SKM-1 treated with dmso at 0.1 percent for 144 hours (cell line): ENCODE measurements around the gene GTF2A2.
A peak's percentile ranks its signal among the peaks of the same experiment; 100 is the strongest.
"Not testable (repeated sequence)": the region's sequence is repeated elsewhere in the genome, so short reads cannot be mapped to it uniquely, and the experiment has no call there.

Experiments used
- DNase-seq: peaks from one replicate; lab custom pipeline; 2025; ENCODE audit not compliant: unreplicated experiment; lab: John Stamatoyannopoulos, UW

The GTF2A2 gene

DNA sequence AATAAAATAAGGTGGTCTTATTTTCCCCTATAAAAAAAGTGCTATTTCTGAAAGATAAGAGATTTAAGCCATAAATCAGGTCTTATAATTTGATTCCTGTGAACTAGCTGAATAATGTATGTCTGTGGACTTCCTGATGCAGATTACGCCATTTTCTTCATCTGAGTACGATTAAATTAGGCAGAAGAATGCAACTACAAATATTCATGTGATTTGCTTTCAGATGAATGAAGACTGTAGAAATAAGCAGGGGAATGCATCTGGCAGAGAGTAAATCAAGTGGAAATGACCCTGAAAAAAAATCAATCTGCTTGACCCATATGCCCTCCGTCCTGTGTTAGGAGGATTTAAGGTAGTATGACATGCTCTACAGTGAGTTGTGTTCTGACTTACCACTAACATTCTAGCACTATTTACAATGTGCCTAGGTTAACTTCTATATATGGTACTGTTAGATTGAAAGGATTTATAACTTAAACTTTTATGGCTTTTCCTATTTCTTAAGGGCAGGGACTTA is 17.1 kb upstream of the GTF2A2 start:
- no peak for DNase-seq

DNA sequence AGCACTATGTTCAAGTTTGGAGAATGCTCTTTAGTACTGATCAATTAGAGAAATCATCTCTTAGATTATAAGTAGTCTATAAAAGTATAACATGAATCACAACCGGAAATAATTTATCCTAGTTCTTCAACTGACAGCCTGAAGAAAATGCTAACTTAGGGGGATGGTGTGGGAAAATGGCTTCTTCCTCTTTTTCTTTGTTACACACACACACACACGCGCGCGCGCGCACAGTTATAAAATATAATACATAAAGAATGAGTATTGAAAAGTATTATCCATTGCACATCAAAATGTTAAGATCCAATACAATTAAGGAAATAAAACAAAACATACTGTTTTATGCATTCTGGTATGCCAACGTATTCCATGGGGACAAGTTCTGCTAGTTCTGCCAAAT is 11.2 kb upstream of the GTF2A2 start:
- no peak for DNase-seq

DNA sequence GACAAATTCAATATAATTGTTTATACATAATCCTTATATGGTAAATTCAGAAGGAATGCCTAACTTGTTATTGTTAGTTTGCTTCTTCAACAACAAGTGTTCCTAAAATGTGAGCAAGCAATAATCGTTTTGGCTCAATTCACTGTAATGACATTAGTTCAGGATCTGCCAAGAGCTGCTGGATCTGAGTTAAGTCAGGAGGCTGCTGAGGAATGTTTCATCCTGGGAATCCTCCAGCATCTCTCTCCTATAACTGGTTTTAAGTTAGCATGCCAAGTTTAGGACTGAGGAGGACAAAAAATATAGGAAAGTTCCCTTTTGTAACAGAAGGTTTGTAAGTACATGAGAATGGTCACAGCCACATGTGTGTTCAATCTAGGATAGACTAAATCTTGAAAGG is 4.9 kb upstream of the GTF2A2 start:
- DNase-seq = no peak

DNA sequence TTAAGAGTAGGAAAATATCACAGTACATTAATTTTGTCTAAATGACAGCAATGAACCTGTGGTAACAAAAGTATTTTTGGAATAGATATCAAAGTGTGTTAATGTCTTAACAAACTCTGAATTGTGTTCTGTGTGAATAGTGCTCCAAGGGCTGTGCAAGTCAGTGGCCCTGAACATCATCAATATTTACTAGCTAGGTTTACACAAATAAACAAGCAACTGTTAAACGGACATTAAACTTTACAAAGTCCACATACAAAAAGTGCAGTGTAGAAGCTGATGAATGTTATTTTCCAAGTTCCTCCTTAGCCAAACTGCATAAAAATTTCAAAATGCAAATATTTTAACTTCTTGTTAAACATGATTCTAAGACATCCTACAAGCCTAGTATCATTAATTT is 2.1 kb upstream of the GTF2A2 start:
- no peak for DNase-seq

DNA sequence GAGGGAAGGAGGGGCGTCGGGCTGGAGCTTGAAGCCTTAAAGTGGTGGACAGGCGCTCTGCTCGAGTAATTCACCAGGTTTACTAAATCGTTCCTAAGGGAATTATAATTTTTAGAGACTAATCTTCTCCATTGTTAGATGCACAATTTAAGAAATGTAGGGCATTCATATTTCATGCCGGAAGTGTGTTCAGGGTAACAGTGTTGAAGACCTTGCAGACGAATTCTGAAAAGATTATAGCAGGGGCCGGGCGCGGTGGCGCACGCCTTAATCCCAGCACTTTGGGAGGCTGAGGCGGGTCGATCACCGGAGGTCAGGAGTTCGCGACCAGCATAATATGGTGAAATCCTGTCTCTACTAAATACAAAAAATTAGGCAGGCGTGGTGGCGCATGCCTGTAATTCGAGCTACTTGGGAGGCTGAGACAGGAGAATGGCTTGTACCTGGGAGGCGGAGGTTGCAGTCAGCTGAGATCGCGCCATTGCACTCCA is 365 bp upstream of the GTF2A2 start:
- no peak for DNase-seq

DNA sequence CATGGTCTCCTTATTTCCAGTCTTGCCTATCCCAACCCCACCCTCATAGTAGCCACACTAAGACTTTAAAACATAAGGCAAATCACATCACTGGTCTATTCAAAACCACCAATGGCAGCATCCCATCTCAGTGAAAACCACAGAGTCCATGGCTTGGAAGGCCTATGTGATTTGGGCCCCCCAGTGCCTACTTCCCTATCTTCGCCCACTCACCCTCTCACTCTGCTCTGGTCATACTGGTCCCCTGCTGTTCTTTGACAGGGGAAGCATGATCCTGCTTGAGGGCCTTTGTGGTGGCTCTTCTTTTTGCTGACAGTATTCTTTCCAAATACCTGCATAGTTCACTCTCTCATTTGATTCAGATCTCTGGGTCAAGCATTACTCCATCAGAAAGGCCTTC is 3.3 kb downstream of the GTF2A2 start:
- no peak for DNase-seq

DNA sequence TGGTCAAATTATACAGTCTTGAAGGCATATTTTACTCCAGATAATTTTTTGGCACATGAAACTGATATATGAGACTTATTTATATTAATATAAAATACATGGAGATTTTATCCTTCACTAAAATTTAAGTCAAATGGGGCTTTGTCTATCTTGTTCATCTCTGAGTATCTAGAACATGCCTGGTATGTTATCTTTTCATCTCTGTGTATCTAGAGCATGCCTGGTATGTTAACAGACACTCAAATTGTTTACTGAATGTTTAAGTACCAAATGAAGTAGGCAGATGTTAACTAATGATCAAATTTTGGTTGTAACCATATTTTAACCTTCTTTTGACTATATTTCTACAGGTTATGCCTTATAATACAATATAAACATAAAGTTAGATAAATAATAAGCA is 7.7 kb downstream of the GTF2A2 start:
- DNase-seq = no peak

DNA sequence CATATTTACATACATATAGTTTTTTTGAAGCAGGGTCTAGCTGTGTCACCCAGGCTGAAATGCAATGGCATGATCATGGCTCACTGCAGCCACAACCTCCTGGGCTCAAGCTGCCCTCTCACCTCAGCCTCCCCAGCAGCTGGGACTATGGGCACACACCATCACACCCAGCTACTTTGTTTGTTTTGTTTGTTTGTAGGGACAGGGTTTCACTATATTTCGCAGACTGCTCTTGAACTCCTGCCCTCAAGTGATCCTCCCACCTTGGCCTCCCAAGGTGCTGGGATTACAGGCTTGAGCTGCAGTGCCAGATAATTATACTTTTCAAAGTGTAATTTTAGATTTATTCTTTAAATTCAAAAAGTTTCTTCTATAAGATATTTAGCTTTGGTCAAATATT is 10.2 kb downstream of the GTF2A2 start:
- DNase-seq = no peak

DNA sequence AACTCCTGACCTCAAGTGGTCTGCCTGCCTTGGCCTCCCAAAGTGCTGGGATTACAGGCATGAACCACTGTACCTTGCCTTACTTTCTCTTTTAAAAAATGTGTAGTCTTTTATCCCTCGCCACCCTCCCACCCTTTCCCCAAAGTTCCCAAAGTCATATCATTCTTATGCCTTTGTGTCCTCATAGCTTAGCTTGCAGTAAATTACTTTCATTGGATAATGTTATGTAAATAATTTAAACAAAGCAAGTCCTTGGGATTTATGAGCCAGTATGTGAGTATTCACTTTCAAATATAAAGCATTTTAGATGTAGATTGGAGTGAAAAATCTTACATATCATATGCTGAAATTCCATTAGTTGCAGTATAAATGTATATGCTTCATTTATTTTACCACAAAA is 11.0 kb downstream of the GTF2A2 start:
- DNase-seq = no peak

DNA sequence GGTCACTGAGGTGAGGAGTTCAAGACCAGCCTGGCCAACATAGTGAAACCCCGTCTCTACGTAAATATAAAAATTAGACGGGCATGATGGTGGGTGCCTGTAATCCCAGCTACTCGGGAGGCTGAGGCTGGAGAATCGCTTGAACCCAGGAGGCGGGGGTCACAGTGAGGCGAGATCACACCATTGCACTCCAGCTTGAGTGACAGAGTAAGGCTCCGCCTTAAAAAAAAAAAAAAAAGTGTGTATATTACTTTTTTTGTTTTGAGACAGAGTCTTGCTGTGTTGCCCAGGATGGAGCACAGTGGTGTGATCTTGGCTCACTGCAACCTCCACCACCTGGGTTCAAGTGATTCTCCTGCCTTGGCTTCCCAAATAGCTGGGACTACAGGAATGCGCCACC is 11.5 kb downstream of the GTF2A2 start:
- not testable (repeated sequence) for DNase-seq

DNA sequence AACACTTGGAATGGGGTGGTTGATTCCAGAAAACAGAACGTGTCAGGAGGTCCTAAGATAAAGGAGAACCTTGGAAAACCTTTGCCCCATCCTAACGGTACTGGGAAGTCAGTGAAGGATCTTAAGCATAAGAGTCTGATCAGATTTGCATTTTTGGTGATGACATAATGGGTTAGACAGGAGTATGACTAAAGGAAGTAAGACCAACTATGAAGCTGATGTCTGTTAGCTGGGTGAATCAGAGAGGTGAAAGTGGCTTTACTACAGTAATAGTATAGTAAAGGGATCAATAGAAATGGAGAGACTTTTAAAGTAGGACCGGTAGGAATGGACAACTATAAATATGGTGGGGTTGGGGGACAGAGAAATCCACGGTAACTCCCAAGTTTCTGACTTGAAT is 12.6 kb downstream of the GTF2A2 start:
- DNase-seq = no peak

DNA sequence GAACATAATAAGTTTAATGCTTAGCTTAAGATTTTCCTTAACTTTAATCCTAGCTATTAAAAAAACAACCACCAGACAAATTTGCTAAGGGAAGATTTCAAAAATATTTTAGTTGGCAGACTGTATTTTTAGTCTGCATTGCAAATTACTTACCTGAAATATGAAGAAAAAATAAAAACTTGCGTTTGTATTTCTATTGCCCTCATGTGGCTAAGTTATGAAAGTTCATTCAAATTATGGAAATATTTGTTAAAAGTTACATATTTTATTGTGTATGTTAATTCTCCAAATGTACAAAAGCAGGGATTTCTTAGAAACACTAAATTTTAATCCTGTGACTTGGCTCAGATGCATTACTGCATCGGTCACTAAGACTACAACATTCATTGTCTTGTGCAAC is 15.0 kb downstream of the GTF2A2 start:
- no peak for DNase-seq

DNA sequence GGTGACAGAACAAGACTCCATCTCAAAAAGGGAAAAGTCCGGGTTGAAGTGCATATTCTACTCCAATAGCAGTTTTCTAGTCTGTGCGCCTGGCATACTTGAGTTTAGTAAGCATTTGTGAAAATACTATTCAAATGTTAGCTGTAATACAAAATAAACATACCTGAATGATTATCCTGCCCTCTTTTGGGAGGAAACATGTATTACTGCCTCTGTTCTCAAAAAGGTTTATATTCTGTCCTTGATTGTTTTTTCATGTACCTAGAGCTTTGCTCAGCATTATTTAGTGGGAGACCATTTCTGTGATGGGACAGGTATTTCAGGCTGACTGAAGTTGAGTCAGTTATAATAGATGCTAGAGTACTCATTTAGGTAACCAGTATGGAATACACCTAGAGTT is 19.8 kb downstream of the GTF2A2 start:
- DNase-seq = not testable (repeated sequence)

DNA sequence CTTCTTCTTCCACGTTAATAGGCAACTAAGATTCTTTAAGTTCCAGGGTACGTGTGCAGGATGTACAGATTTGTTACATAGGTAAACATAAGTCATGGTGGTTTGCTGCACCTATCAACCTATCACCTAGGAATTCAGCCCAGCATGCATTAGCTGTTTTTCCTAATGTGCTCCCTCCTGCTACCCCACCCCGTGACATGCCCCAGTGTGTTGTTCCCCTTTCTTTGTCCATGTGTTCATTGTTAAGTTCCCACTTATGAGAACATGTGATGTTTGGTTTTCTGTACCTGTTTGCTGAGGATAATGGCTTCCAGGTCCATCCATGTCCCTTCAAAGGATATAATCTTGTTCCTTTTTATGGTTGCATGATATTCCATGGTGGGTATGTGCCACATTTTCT is 21.1 kb downstream of the GTF2A2 start:
- DNase-seq = no peak

DNA sequence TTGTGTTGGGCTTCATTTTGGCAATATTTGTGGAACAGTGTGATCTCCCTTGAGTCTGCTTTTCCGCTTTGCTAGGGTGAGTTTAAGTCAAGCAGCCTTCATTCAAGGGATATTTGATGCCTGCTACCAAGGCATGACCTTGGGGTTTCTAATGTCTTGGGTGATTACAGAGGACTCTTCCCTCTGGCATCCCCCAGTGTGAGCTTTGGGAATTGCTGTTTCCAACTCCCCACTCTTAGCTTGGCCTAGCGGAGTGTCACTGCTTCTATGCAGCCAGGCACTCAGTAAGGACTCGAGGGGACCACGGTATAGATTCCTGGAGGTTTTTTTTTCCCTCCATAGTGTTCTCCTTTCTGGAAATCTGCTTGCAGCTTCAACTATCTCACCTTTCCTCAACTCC is 24.6 kb downstream of the GTF2A2 start:
- DNase-seq = no peak

DNA sequence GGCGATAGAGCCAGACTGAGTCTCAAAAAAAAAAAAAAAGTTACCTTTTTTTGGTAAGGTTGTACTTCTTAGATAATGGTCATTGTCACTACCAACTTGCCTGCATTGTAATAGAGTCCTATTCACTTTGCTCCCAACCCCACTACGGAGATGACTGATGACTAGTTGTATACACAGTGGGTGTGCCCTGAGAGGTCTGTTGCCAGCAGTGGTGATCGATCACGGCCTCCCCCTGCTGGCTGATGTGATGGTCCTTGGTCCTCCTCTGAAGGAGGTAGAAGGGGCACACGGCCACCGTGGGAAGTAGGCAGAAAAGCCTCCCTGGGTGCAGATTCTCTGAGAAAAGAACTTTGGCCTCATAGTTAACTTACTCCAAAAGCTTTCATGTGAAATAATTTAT is 35.0 kb downstream of the GTF2A2 start:
- peak; percentile 18 for DNase-seq

DNA sequence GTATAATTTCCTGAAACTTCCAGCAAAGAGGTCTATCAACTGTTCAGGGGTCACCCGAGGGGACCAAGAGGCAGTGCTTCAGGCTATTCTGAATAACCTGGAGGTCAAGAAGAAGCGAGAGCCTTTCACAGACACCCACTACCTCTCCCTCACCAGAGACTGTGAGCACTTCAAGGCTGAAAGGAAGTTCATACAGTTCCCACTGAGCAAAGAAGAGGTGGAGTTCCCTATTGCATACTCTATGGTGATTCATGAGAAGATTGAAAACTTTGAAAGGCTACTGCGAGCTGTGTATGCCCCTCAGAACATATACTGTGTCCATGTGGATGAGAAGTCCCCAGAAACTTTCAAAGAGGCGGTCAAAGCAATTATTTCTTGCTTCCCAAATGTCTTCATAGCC is 38.9 kb downstream of the GTF2A2 start:
- DNase-seq = no peak

DNA sequence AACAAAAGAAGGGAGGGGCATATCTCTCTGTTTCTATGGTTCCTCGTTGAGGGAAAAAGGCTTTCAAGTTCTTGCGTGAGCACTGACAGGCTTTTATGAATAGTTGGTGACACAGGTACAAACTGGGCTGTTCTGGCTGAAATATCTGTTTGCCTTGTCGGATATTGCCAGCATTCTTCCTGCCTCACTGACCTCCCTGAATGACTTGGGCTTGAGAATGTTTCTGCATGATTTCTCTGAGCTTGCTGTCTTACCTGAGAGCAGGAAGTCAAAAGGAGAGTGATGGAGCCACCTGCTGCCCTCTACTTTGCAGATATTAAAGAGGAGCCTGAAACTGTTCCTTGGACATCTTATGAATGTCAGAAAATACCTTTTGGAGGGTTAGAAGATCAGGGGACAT is 40.9 kb downstream of the GTF2A2 start:
- DNase-seq = no peak

DNA sequence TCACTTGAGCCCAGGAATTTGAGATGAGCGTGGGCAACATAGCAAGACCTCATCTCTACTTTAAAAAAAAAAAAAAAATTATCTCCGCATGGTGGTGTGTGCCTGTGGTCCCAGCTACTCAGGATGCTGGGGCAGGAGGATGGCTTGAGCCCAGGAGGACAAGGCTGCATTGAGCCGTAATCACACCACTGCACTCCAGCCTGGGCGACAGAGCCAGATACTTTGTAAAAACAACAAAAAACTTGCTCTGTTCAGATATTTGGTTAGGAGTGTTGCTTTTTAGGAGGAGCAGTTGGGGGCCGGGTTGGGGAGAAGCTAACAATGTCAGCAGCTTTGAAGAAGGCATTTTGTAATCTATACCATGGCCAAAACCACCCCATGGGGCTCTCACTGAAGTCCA is 41.7 kb downstream of the GTF2A2 start:
- no peak for DNase-seq

DNA sequence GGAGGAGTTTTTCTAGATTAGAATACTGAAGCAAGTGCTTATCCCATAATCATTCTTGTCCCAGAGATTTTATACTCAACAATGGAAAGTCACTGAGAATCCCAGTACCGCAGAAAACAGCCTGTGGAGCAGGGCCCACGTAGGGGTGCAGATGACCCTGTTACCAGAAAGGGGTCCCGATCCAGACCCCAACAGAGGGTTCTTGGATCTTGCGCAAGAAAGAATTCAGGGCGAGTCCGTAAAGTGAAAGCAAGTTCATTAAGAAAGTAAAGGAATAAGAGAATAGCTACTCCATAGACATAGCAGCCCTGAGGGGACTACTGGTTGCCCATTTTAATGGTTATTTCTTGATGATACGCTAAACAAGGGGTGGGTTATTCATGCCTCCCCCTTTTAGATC is 43.2 kb downstream of the GTF2A2 start:
- DNase-seq = no peak

DNA sequence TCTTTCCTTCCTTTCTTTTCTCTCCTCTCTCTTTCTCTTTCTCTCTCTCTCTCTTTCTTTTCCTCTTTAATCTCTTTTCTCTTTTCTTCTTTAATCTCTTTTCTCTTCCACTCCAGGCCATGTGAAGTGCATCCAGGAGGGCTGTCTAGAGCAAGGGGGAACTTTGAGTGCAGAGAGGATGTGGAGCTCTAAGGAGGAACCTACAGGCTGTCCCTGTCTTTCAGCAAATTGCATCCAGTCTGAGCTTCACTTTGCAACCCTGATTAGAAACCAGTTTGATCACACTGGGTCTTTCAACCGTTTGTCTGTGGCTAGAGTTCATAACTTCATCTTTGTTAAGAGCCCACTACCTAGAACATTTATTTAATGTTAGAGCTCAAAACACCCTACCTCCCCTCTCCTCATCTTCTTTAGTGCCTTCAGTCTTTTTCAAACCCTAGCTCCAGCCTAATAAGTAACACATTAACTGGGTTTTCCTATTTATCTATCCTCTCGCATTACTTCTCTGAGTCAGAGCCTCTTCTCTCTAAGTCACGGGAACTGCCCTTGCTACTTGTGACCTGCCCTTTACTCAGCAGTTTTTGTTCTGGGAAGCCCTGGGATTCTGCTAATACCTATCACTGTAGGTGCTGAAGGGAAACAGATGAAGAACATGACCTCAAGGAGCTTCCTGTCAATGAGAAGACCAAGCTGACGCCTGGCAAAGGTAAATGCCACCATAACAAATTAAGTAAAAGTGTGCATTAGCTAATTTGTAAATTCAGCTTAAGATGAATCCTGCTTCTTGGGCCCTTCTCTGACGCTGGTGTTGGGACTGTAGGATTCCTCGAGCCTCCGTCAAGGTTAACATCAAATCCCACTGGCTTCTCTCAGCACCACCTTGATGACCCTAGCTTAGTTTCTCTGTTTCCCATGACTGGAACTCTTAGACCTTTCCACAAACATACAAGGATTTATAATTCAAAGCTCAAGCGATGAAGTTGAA is 45.7 kb downstream of the GTF2A2 start, which contains the start of gene GCNT3:
GCNT3 (plus strand) TSS at position 508 of the 985 bp plus-strand sequence. CDS start 6,456 bp downstream, outside the sequence.
- DNase-seq = peak; percentile 54
